ENCODE data around the gene SUMO3.

DNA sequence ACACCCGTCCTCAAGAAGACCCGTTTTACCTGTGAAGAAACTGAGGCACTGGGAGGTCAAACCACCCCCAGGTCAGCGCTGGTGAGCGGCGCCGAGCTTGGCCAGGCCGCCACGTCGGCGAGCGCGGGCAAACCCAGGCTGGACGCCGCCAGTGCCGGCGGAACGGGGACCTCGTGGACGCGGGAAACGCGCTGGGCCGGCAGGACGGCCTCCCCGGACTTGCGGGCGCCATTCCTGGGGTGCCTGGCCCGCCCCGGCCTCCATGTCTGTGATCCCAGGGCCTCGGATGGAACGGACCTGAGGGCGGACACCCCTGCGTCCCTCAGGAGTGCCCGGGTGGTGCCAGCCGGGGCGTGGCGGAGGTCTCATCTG lies 764 bp upstream of the SUMO3 start:
- TF ChIP-seq, protein P1, sequence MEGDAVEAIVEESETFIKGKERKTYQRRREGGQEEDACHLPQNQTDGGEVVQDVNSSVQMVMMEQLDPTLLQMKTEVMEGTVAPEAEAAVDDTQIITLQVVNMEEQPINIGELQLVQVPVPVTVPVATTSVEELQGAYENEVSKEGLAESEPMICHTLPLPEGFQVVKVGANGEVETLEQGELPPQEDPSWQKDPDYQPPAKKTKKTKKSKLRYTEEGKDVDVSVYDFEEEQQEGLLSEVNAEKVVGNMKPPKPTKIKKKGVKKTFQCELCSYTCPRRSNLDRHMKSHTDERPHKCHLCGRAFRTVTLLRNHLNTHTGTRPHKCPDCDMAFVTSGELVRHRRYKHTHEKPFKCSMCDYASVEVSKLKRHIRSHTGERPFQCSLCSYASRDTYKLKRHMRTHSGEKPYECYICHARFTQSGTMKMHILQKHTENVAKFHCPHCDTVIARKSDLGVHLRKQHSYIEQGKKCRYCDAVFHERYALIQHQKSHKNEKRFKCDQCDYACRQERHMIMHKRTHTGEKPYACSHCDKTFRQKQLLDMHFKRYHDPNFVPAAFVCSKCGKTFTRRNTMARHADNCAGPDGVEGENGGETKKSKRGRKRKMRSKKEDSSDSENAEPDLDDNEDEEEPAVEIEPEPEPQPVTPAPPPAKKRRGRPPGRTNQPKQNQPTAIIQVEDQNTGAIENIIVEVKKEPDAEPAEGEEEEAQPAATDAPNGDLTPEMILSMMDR (IDR thresholded peaks at IDR 0.05; ENCODE audit: low read depth, low read length), result no peak
- no peak for TF ChIP-seq EZH2phosphoT487 (IDR thresholded peaks at IDR 0.05; ENCODE audit: low read depth)

All from OCI-LY3 (cell line).